A549 (cell line): ENCODE data around the gene UNC93A. TPM values are rescaled to one million over a fixed set of nuclear protein-coding genes. Genes with fewer than 3 reads are reported as not detected.

Experiments used
- ATAC-seq, 2 experiments: fragments of 200-7000 bp in 1 of 2; fragments of >200 bp in 1 of 2; cut with Nextera tagmentation in 1 of 2; cut with Tn5 transposase in 1 of 2; 3 replicates each; pipeline versions ENCODE4 v1.8.0 to v1.9.1; 2018 to 2020; ENCODE audit warnings: mild to moderate bottlenecking in 1 of 2, moderate library complexity in 1 of 2
- CTCF ChIA-PET: fragments of 300-600 bp; sonication (Branson Sonifier 250); formaldehyde crosslinking; extraction: SDS; loops from one replicate; lab custom pipeline; 2021; ENCODE audit warnings: antibody characterized with exemption, inconsistent platforms; lab: Yijun Ruan, JAX
- POLR2A ChIA-PET: fragments of 350-600 bp; formaldehyde crosslinking; extraction: SDS; loops from one replicate; lab custom pipeline; 2021; ENCODE audit warnings: antibody characterized with exemption, inconsistent platforms; lab: Yijun Ruan, JAX
- DNase-seq, 2 experiments: peaks; one replicate each; pipeline versions ENCODE4 v3.0.0 to v3.0.0-alpha.2; 2011 to 2016; ENCODE audit warnings: low read depth in 1 of 2, low spot score in 1 of 2
- FAIRE-seq: peaks from 2 replicates; lab custom pipeline; 2011; peaks lifted over from hg19 to GRCh38; lab: Jason Lieb, UNC
- H3K27ac ChIP-seq, 2 experiments: fragments of >200 bp; sonication (Bioruptor Twin); formaldehyde crosslinking; 3 replicates each; pipeline ENCODE4 v1.5.1; 2016 to 2017
- H3K4me1 ChIP-seq: fragments of >200 bp; sonication (Bioruptor Twin); formaldehyde crosslinking; 3 replicates; pipeline ENCODE4 v1.6.1; 2016
- H3K4me2 ChIP-seq: fragments of >200 bp; sonication (Bioruptor Twin); formaldehyde crosslinking; 3 replicates; pipeline ENCODE4 v1.6.1; 2016
- H3K4me3 ChIP-seq: fragments of >200 bp; sonication (Bioruptor Twin); formaldehyde crosslinking; 3 replicates; pipeline ENCODE4 v1.5.1; 2016
- H3K9me3 ChIP-seq: fragments of >200 bp; sonication (Bioruptor Twin); formaldehyde crosslinking; 3 replicates; pipeline ENCODE4 v1.6.1; 2016
- BHLHE40 ChIP-seq: IDR thresholded peaks from 2 replicates; pipeline ENCODE4 v1.6.1; 2012; ENCODE audit warnings: low read depth, low read length, inconsistent platforms
- CBX8 ChIP-seq: fragments of 200-600 bp; sonication (generic); IDR thresholded peaks from 2 replicates; pipeline ENCODE4 v1.6.1; 2016
- CHD2 ChIP-seq: fragments of 150-350 bp; IDR thresholded peaks from 2 replicates; pipeline ENCODE4 v1.6.1; 2014; ENCODE audit warnings: low read length; ENCODE audit not compliant: partially characterized antibody
- CHD4 ChIP-seq: fragments of 200-600 bp; sonication (generic); IDR thresholded peaks from 2 replicates; pipeline ENCODE4 v1.6.1; 2016; ENCODE audit warnings: antibody characterized with exemption, mild to moderate bottlenecking, borderline replicate concordance
- CTCF ChIP-seq: fragments of >200 bp; sonication (Bioruptor Twin); formaldehyde crosslinking; IDR thresholded peaks from 3 replicates; pipeline ENCODE4 v1.5.1; 2016
- ELK1 ChIP-seq: fragments of 150-350 bp; IDR thresholded peaks from 2 replicates; pipeline ENCODE4 v1.6.1; 2014; ENCODE audit warnings: low read depth, mild to moderate bottlenecking, low read length
- FOSB ChIP-seq: fragments of 250-450 bp; sonication (Bioruptor Pico); IDR thresholded peaks from 2 replicates; pipeline ENCODE4 v1.5.0; 2020; ENCODE audit warnings: mild to moderate bottlenecking, moderate library complexity
- FOSL2 ChIP-seq, 2 experiments: fragments of 450-650 bp in 1 of 2; fragments of >200 bp in 1 of 2; sonication (Bioruptor Twin) in 1 of 2; formaldehyde crosslinking; IDR thresholded peaks; 2 replicates each; pipeline versions ENCODE4 v1.5.0 to v1.6.1; 2016 to 2020; ENCODE audit warnings: mild to moderate bottlenecking in 1 of 2, moderate library complexity in 1 of 2
- GATA3 ChIP-seq: IDR thresholded peaks from 2 replicates; pipeline ENCODE4 v1.6.1; 2012; ENCODE audit warnings: borderline replicate concordance
- HOXB13 ChIP-seq: fragments of 250-450 bp; sonication (Bioruptor Pico); IDR thresholded peaks from 2 replicates; pipeline ENCODE4 v1.5.0; 2020; ENCODE audit warnings: low read depth, mild to moderate bottlenecking, moderate library complexity
- HOXB5 ChIP-seq: fragments of 250-450 bp; sonication (Bioruptor Pico); IDR thresholded peaks from 2 replicates; pipeline ENCODE4 v1.5.0; 2020; ENCODE audit warnings: mild to moderate bottlenecking, moderate library complexity
- MAZ ChIP-seq: fragments of 150-350 bp; IDR thresholded peaks from 2 replicates; pipeline ENCODE4 v1.6.1; 2014; ENCODE audit warnings: antibody characterized with exemption, low read depth, low read length, borderline replicate concordance
- NFE2L2 ChIP-seq: fragments of 150-350 bp; conservative IDR thresholded peaks from 2 replicates; pipeline ENCODE4 v1.6.1; 2014; ENCODE audit warnings: low read length
- NPAS2 ChIP-seq: fragments of 250-450 bp; sonication (Bioruptor Pico); IDR thresholded peaks from 2 replicates; pipeline ENCODE4 v1.8.0; 2022; ENCODE audit warnings: mild to moderate bottlenecking, moderate library complexity, borderline replicate concordance
- NR3C1 ChIP-seq: fragments of >200 bp; sonication (Bioruptor Twin); formaldehyde crosslinking; IDR thresholded peaks from 3 replicates; pipeline ENCODE4 v1.6.1; 2017
- PBX3 ChIP-seq: IDR thresholded peaks from 2 replicates; pipeline ENCODE4 v1.6.1; 2012
- PHF8 ChIP-seq: fragments of 200-600 bp; sonication (generic); IDR thresholded peaks from 2 replicates; pipeline ENCODE4 v1.6.1; 2016; ENCODE audit warnings: low read depth, mild to moderate bottlenecking, antibody characterized with exemption, moderate library complexity, borderline replicate concordance
- POLR2A ChIP-seq: IDR thresholded peaks from 2 replicates; pipeline ENCODE4 v1.6.1; 2012; ENCODE audit warnings: mild to moderate bottlenecking, low read length
- POLR2AphosphoS2 ChIP-seq: conservative IDR thresholded peaks from 2 replicates; pipeline ENCODE4 v1.6.1; 2012; ENCODE audit warnings: low read length, improper control_type of control experiment, inconsistent platforms
- RAD21 ChIP-seq, 2 experiments: fragments of >200 bp in 1 of 2; sonication (Bioruptor Twin) in 1 of 2; formaldehyde crosslinking in 1 of 2; IDR thresholded peaks in 1 of 2; conservative IDR thresholded peaks in 1 of 2; 2 replicates in 1 of 2; 3 replicates in 1 of 2; pipeline ENCODE4 v1.6.1; 2012 to 2018; ENCODE audit warnings: inconsistent platforms in 1 of 2
- RARB ChIP-seq: fragments of 250-450 bp; sonication (Bioruptor Pico); IDR thresholded peaks from 2 replicates; pipeline ENCODE4 v1.8.0; 2021; ENCODE audit warnings: mild to moderate bottlenecking, moderate library complexity
- ZSCAN20 ChIP-seq: fragments of 250-450 bp; sonication (Bioruptor Pico); IDR thresholded peaks from 2 replicates; pipeline ENCODE4 v1.8.0; 2022; ENCODE audit warnings: mild to moderate bottlenecking, moderate library complexity
- WGBS: methylation state at CpG from one replicate; pipeline ENCODE4 v1.1.6; 2017; ENCODE audit errors: missing lambda C conversion rate; 5-methylcytosine and 5-hydroxymethylcytosine counted together
- polyA plus RNA-seq, 4 experiments: library from polyadenylated mRNA; depleted of rRNA in 3 of 4; stranded (reverse); fragments of >200 nt; fragmentation: RNase III in 1 of 4; extraction: RNeasy Plus Mini Kit Qiagen cat#74134 plus additional on column Dnase treatment in 1 of 4; gene quantifications; 2 replicates in 3 of 4; 3 replicates in 1 of 4; pipeline ENCODE4 v1.2.3, GENCODE V29; 2011 to 2017
- TF ChIP-seq, protein P1 (sequence below): fragments of >200 bp; sonication (Bioruptor Twin); formaldehyde crosslinking; IDR thresholded peaks from 2 replicates; pipeline ENCODE4 v1.6.1; 2016
- TF ChIP-seq, protein P2 (sequence below): fragments of >200 bp; sonication (Bioruptor Twin); formaldehyde crosslinking; IDR thresholded peaks from 3 replicates; pipeline ENCODE4 v1.6.1; 2016
- TF ChIP-seq, protein P3 (sequence below): IDR thresholded peaks from 2 replicates; pipeline ENCODE4 v1.6.1; 2012

The UNC93A gene
- polyA plus RNA-seq, 2 of the 4 experiments (the other 2 are of a cell fraction) = not detected

GRCh38 chr6:167342879-167343610, 51.9 kb downstream of the UNC93A start:
- WGBS = 73% methylated on average over 9 of the region's 14 CpGs
- Histone ChIP-seq H3K9me3 (no peaks in the 10 kb centered on the region), H3K4me2 (no peak overlapping the region), H3K4me1 (peaks cover 10% of the 10 kb centered on the region; the same call in 2 of the 3 replicates), H3K4me3 (no peak overlapping the region), H3K27ac (no peak overlapping the region)
- FAIRE-seq (no peak), DNase-seq (no peak), ATAC-seq (no peak)
- POLR2A ChIA-PET = no interaction called here
- CTCF ChIA-PET = interaction anchor here (1.1 to 4.1 kb wide), 2 partner anchors 9 to 14 kb away, joined by 3 to 35 read pairs; no protein-coding TSS in a partner anchor
- TF ChIP-seq CHD4 (no peak), GATA3 (no peak), ZSCAN20 (CRISPR knock-in tag) (no peak)

- Histone ChIP-seq H3K27ac (no peak overlapping the region), H3K4me2 (no peak overlapping the region), H3K4me1 (peaks cover 10% of the 10 kb centered on the region; the same call in 2 of the 3 replicates), H3K4me3 (no peak overlapping the region), H3K9me3 (no peaks in the 10 kb centered on the region)
- POLR2A ChIA-PET = no interaction called here
- TF ChIP-seq NPAS2 (no peak), PBX3 (no peak), RARB (no peak), BHLHE40 (no peak), CHD4 (no peak), HOXB5 (CRISPR knock-in tag) (no peak), NR3C1 (no peak), CHD2 (no peak), FOSL2 (IDR thresholded peaks at IDR 0.05) (no peak), FOSL2 (CRISPR knock-in tag; IDR thresholded peaks at IDR 0.05) (no peak), POLR2AphosphoS2 (no peak), CBX8 (no peak), NFE2L2 (no peak)
- TF ChIP-seq, protein P1, sequence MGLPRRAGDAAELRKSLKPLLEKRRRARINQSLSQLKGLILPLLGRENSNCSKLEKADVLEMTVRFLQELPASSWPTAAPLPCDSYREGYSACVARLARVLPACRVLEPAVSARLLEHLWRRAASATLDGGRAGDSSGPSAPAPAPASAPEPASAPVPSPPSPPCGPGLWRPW = no peak
- TF ChIP-seq, protein P2, sequence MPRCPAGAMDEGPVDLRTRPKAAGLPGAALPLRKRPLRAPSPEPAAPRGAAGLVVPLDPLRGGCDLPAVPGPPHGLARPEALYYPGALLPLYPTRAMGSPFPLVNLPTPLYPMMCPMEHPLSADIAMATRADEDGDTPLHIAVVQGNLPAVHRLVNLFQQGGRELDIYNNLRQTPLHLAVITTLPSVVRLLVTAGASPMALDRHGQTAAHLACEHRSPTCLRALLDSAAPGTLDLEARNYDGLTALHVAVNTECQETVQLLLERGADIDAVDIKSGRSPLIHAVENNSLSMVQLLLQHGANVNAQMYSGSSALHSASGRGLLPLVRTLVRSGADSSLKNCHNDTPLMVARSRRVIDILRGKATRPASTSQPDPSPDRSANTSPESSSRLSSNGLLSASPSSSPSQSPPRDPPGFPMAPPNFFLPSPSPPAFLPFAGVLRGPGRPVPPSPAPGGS = no peak
- DNase-seq = no peak
- CTCF ChIA-PET = no interaction called here
- no peak for FAIRE-seq
- no peak for ATAC-seq
Measured at GRCh38 chr6:167345348-167345747, 54.2 kb downstream of the UNC93A start.

- Histone ChIP-seq H3K4me1 (peaks cover 10% of the 10 kb centered on the region; the same call in 2 of the 3 replicates), H3K4me2 (no peak overlapping the region), H3K4me3 (no peak overlapping the region), H3K9me3 (no peaks in the 10 kb centered on the region), H3K27ac (no peak overlapping the region)
- CTCF ChIA-PET = no interaction called here
- ATAC-seq (no peak), DNase-seq (no peak), FAIRE-seq (no peak)
- TF ChIP-seq POLR2A = no peak
- no peak for TF ChIP-seq PHF8
- no peak for TF ChIP-seq RAD21 (conservative IDR thresholded peaks at IDR 0.05 in 1 of 2, IDR thresholded peaks at IDR 0.05 in 1 of 2)
- TF ChIP-seq FOSB (CRISPR knock-in tag) = no peak
- TF ChIP-seq CTCF = no peak
- TF ChIP-seq PBX3 = no peak
- no peak for TF ChIP-seq HOXB13 (CRISPR knock-in tag)
- no peak for TF ChIP-seq BHLHE40
- TF ChIP-seq, protein P3, sequence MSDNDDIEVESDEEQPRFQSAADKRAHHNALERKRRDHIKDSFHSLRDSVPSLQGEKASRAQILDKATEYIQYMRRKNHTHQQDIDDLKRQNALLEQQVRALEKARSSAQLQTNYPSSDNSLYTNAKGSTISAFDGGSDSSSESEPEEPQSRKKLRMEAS = no peak
- no peak for TF ChIP-seq MAZ
- TF ChIP-seq ELK1 = no peak
- TF ChIP-seq FOSL2 (IDR thresholded peaks at IDR 0.05) = no peak
- no peak for TF ChIP-seq FOSL2 (CRISPR knock-in tag; IDR thresholded peaks at IDR 0.05)
- POLR2A ChIA-PET = no interaction called here
- 66% methylated on average over 4 of the region's 4 CpGs for WGBS
Measured at GRCh38 chr6:167345960-167346359, 54.8 kb downstream of the UNC93A start.
